ENCODE data around the gene SH2D3A. TPM values are rescaled to one million over a fixed set of nuclear protein-coding genes. Genes with fewer than 3 reads are reported as not detected.
"Not testable (repeated sequence)": the region's sequence is repeated elsewhere in the genome, so short reads cannot be mapped to it uniquely, and the experiment has no call there.

Gene SH2D3A
- total RNA-seq, 1 experiment from 2014 or later: 0.95 TPM

DNA sequence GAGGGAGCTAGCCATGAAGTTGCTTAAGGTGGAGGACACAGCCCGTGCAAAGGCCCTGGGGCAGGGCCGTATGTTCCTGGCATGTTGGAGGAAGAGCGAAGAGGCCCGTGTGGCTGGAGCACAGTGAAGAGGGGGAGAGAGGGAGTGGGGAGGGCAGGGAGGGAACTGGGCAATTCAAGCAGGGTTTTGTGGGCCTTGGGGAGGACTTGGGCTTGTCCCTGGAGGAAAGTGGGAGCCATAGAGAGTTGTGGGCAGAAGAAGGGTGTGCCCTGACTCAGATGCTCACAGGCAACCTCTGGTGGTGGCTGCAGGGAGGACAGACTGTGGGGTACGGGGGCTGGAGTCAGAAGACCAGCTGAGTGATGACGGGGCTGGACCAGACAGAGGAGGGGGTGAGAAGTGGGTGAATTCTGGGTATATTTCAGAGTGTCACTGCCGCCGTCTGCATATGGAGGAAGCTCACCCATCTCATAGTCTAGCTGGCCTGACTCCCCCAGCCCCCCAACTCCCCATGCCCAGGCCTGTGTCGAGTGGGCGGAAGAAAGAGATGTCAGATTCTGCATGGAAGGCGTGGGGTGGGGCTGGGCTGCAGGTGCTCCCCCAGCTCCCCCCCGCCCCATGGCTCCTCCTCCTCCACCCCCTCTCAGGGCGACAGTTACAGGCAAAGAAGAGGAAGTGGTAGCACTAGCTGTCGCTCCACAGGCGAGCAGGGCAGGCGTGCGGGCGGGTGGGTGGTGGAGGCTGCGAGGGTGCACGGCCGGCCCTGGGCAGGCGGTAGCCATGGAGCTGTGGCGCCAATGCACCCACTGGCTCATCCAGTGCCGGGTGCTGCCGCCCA, 5.0 kb upstream of the SH2D3A start, which contains the start of gene VAV1:
Gene VAV1, plus strand, starts transcription at position 681 of the 838 bp plus-strand sequence. Its CDS starts 100 bp downstream, at position 781.
- ChIA-PET POLR2A (ENCODE audit: low non-redundant PET) (interaction anchor here (0.5 to 0.7 kb wide), 3 partner anchors 9 to 232 kb away, joined by 3 to 10 read pairs (median 6); no protein-coding TSS in a partner anchor), CTCF (interaction anchor here (1.2 kb wide), 1 partner anchor 91 kb away, joined by 3 read pairs; no protein-coding TSS in a partner anchor)
- Histone ChIP-seq H3K27ac (ENCODE audit: low read depth, low read length, poor library complexity, severe bottlenecking) (peak within 1 kb of the TSS; percentile 72), H3K4me3 (ENCODE audit: low read depth, low read length, poor library complexity, severe bottlenecking) (peak within 1 kb of the TSS; percentile 92), H3K4me1 (ENCODE audit: insufficient read depth, low read length, poor library complexity, severe bottlenecking) (peaks cover 14% of the 10 kb centered on the region), H3K9me3 (ENCODE audit: low read depth, low read length, poor library complexity, severe bottlenecking) (no peaks in the 10 kb centered on the region), H3K27me3 (replicated peaks; ENCODE audit: insufficient read depth, low read depth, low read length, poor library complexity) (no peaks in the 10 kb centered on the region), H3K36me3 (ENCODE audit: insufficient read depth, low read length, poor library complexity, severe bottlenecking) (peaks cover 3% of the 10 kb centered on the region)
- TF ChIP-seq, protein P1, sequence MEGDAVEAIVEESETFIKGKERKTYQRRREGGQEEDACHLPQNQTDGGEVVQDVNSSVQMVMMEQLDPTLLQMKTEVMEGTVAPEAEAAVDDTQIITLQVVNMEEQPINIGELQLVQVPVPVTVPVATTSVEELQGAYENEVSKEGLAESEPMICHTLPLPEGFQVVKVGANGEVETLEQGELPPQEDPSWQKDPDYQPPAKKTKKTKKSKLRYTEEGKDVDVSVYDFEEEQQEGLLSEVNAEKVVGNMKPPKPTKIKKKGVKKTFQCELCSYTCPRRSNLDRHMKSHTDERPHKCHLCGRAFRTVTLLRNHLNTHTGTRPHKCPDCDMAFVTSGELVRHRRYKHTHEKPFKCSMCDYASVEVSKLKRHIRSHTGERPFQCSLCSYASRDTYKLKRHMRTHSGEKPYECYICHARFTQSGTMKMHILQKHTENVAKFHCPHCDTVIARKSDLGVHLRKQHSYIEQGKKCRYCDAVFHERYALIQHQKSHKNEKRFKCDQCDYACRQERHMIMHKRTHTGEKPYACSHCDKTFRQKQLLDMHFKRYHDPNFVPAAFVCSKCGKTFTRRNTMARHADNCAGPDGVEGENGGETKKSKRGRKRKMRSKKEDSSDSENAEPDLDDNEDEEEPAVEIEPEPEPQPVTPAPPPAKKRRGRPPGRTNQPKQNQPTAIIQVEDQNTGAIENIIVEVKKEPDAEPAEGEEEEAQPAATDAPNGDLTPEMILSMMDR (conservative IDR thresholded peaks at IDR 0.05; ENCODE audit: low read depth, low read length): peak; percentile 37; the same call in 1 of the 2 replicates
- no peak for TF ChIP-seq EZH2 (IDR thresholded peaks at IDR 0.05; ENCODE audit: borderline replicate concordance, low read depth, low read length, poor library complexity, severe bottlenecking)
- no TSS peak for BruUV-seq (replicated peaks)
- intact Hi-C loops (cut with micrococcal nuclease; ENCODE audit: unreplicated experiment): no loop called here
- peak; percentile 78 for DNase-seq (ENCODE audit: low spot score)

DNA sequence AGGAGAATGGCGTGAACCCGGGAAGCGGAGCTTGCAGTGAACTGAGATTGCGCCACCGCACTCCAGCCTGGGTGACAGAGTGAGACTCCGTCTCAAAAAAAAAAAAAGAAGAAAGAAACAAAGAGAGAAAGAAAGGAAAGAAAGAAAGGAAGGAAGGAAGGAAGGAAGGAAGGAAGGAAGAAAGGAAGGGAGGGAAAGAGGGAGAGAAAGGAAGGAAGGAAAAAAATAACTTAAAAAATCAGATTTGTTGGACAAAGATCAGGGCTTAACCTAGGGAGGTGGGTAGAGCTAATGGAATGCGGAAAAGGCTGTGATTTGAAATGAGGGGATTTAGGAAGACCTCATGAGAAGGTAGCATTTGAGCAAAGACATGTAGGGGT, 4.4 kb upstream of the SH2D3A start:
- H3K27me3 ChIP-seq (replicated peaks; ENCODE audit: insufficient read depth, low read depth, low read length, poor library complexity); BruUV-seq (replicated peaks); H3K4me3 ChIP-seq (ENCODE audit: low read depth, low read length, poor library complexity, severe bottlenecking); H3K36me3 ChIP-seq (ENCODE audit: insufficient read depth, low read length, poor library complexity, severe bottlenecking); H3K27ac ChIP-seq (ENCODE audit: low read depth, low read length, poor library complexity, severe bottlenecking); DNase-seq (ENCODE audit: low spot score); H3K9me3 ChIP-seq (ENCODE audit: low read depth, low read length, poor library complexity, severe bottlenecking); CTCF ChIA-PET; intact Hi-C loops (cut with micrococcal nuclease; ENCODE audit: unreplicated experiment): not testable (repeated sequence)
- H3K4me1 ChIP-seq (ENCODE audit: insufficient read depth, low read length, poor library complexity, severe bottlenecking): peaks cover 20% of the 10 kb centered on the region
- POLR2A ChIA-PET (ENCODE audit: low non-redundant PET): interaction anchor here (0.5 kb wide), 1 partner anchor 231 kb away, joined by 6 read pairs; no protein-coding TSS in a partner anchor

DNA sequence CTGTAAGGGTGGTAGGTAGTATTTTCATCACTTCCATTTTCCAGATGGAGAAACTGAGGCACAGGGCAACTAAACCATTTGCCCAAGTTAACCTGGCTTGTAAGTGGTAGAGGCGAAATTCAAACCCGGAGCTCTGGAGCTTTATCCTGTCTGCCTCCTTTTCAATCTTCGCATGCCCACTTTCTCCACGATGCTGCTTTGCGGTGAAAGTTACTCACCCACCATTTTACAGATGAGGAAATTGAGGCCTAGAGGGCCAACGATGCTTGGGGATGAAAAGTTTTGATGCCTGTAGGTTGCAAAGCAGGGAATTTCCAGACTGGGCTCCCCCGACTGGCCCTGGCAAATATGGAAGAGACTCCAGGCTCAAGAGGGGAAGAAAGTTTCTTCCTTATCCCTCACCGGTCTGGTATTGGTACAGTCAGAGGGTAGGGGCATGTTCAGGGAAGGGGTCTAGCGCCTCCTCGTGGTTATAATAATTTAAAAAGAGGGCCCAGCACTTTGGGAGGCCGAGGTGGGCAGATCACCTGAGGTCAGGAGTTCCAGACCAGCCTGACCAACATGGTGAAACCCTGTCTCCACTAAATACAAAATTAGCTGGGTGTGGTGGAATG, 1.9 kb upstream of the SH2D3A start:
- ChIA-PET POLR2A (ENCODE audit: low non-redundant PET) (no interaction called here), CTCF (no interaction called here)
- no TSS peak for BruUV-seq (replicated peaks)
- Histone ChIP-seq H3K4me1 (ENCODE audit: insufficient read depth, low read length, poor library complexity, severe bottlenecking) (peaks cover 11% of the 10 kb centered on the region), H3K4me3 (ENCODE audit: low read depth, low read length, poor library complexity, severe bottlenecking) (no peak overlapping the region), H3K27ac (ENCODE audit: low read depth, low read length, poor library complexity, severe bottlenecking) (no peak overlapping the region), H3K9me3 (ENCODE audit: low read depth, low read length, poor library complexity, severe bottlenecking) (no peaks in the 10 kb centered on the region), H3K27me3 (replicated peaks; ENCODE audit: insufficient read depth, low read depth, low read length, poor library complexity) (no peaks in the 10 kb centered on the region), H3K36me3 (ENCODE audit: insufficient read depth, low read length, poor library complexity, severe bottlenecking) (no peaks in the 10 kb centered on the region)
- no peak for TF ChIP-seq EZH2 (IDR thresholded peaks at IDR 0.05; ENCODE audit: borderline replicate concordance, low read depth, low read length, poor library complexity, severe bottlenecking)
- TF ChIP-seq, protein P1 (conservative IDR thresholded peaks at IDR 0.05; ENCODE audit: low read depth, low read length): 0 out of 2 replicates have a peak, but pooled peaks have one; percentile 26
- intact Hi-C loops (cut with micrococcal nuclease; ENCODE audit: unreplicated experiment): no loop called here
- DNase-seq (ENCODE audit: low spot score): no peak

All from A673 (cell line).